OCI-LY1 (cell line): ENCODE measurements around the gene HPS1.

ENCODE experiments used
- CTCF ChIP-seq: fragments of 200-600 bp; sonication (generic), shearing (Covaris generic); IDR thresholded peaks from 2 replicates; pipeline ENCODE4 v1.5.1; 2017; ENCODE audit warnings: mild to moderate bottlenecking, antibody characterized with exemption, low read length, moderate library complexity, mixed read lengths
- EZH2 ChIP-seq: fragments of 200-600 bp; sonication (generic), shearing (Covaris generic); IDR thresholded peaks from 2 replicates; pipeline ENCODE4 v1.8.0; 2017; ENCODE audit warnings: borderline replicate concordance, mixed run types, mild to moderate bottlenecking, antibody characterized with exemption, low read length, moderate library complexity, mixed read lengths

- TF ChIP-seq CTCF, result no peak
- no peak for TF ChIP-seq EZH2
These were observed 19.7 kb downstream of the HPS1 start for GRCh38 chr10:98427011-98427515.
